HepG2 (cell line): Measurements from ENCODE around the gene AP4M1. TPM values are rescaled to one million over a fixed set of nuclear protein-coding genes. Genes with fewer than 3 reads are reported as not detected.

Experiments used
- BATF2 ChIP-seq: sonication (generic); formaldehyde crosslinking; IDR thresholded peaks from 2 replicates; pipeline ENCODE4 v1.8.0; 2022; ENCODE audit warnings: mild to moderate bottlenecking, missing genetic modification reagents, moderate library complexity
- ELK4 ChIP-seq: sonication (generic); formaldehyde crosslinking; IDR thresholded peaks from 2 replicates; pipeline ENCODE4 v1.9.0; 2021; ENCODE audit warnings: missing genetic modification reagents, borderline replicate concordance
- GMEB1 ChIP-seq: sonication (generic); formaldehyde crosslinking; IDR thresholded peaks from 2 replicates; pipeline ENCODE4 v1.5.1; 2020; ENCODE audit warnings: missing genetic modification reagents, mild to moderate bottlenecking, borderline replicate concordance
- ISX ChIP-seq: sonication (generic); formaldehyde crosslinking; conservative IDR thresholded peaks from 2 replicates; pipeline ENCODE4 v1.5.0; 2020; ENCODE audit warnings: missing genetic modification reagents
- PHF5A ChIP-seq: IDR thresholded peaks from one replicate; pipeline ENCODE4 v1.6.1; 2018; ENCODE audit warnings: low read depth, missing genetic modification reagents; ENCODE audit not compliant: unreplicated experiment
- PHF8 ChIP-seq: sonication (generic); formaldehyde crosslinking; IDR thresholded peaks from 2 replicates; pipeline ENCODE4 v1.5.0; 2020; ENCODE audit warnings: missing genetic modification reagents
- POGK ChIP-seq: sonication (generic); formaldehyde crosslinking; conservative IDR thresholded peaks from 2 replicates; pipeline ENCODE4 v1.8.0; 2022; ENCODE audit warnings: mild to moderate bottlenecking, moderate library complexity, missing genetic modification reagents
- RNF219 ChIP-seq: sonication (generic); formaldehyde crosslinking; IDR thresholded peaks from 2 replicates; pipeline ENCODE4 v1.5.0; 2020; ENCODE audit warnings: mild to moderate bottlenecking, missing genetic modification reagents
- THAP11 ChIP-seq: IDR thresholded peaks from 2 replicates; pipeline ENCODE4 v1.6.1; 2016; ENCODE audit warnings: missing biosample characterization, missing genetic modification reagents
- TOE1 ChIP-seq: sonication (generic); formaldehyde crosslinking; IDR thresholded peaks from 2 replicates; pipeline ENCODE4 v1.4.0; 2020; ENCODE audit warnings: mild to moderate bottlenecking, missing genetic modification reagents
- USF2 ChIP-seq, 2 experiments: sonication (generic) in 1 of 2; formaldehyde crosslinking in 1 of 2; IDR thresholded peaks; 2 replicates each; pipeline versions ENCODE4 v1.5.1 to v1.6.1; 2011 to 2020; ENCODE audit warnings: borderline replicate concordance in 1 of 2, low read depth in 1 of 2, low read length in 1 of 2, mild to moderate bottlenecking in 1 of 2, missing genetic modification reagents in 1 of 2, moderate library complexity in 1 of 2
- ZBTB2 ChIP-seq: sonication (generic); formaldehyde crosslinking; IDR thresholded peaks from 2 replicates; pipeline ENCODE4 v1.8.0; 2022; ENCODE audit warnings: low read depth, missing genetic modification reagents
- ZNF350 ChIP-seq: sonication (generic); formaldehyde crosslinking; IDR thresholded peaks from 2 replicates; pipeline ENCODE4 v1.4.0; 2020; ENCODE audit warnings: mild to moderate bottlenecking, low read depth, missing genetic modification reagents, borderline replicate concordance
- ZNF598 ChIP-seq: sonication (generic); formaldehyde crosslinking; IDR thresholded peaks from 2 replicates; pipeline ENCODE4 v1.5.1; 2020; ENCODE audit warnings: mild to moderate bottlenecking, missing genetic modification reagents, borderline replicate concordance
- polyA plus RNA-seq, 8 experiments: library from polyadenylated mRNA; depleted of rRNA in 3 of 8; stranded (reverse) in 7 of 8; unstranded in 1 of 8; fragments of >200 nt; fragmentation: Illumina TruSeq in 4 of 8; extraction: Trizol in 4 of 8; gene quantifications; 2 replicates each; pipeline versions ENCODE4 v1.2.1 to v1.2.3, GENCODE V29; 2011 to 2016; ENCODE audit warnings: low read depth in 4 of 8, missing spikeins in 1 of 8, mixed read lengths in 1 of 8; ENCODE audit not compliant: insufficient read depth in 1 of 8
- total RNA-seq, 5 experiments: library from RNA; depleted of rRNA; stranded (reverse); fragments of >200 nt; fragmentation: Illumina TruSeq; extraction: Trizol; gene quantifications; 2 replicates each; pipeline ENCODE4 v1.2.3, GENCODE V29; 2016; ENCODE audit warnings: low read depth in 1 of 5

Gene AP4M1
- total and polyA plus RNA-seq, 2 of the 13 experiments (the other 11 are each of a cell fraction or from before 2014, with no cell fraction given), result 6.3 to 9.7 TPM

GRCh38 chr7:100148559-100149328 is 47.3 kb downstream of the AP4M1 start, which contains the start of gene LAMTOR4 (continued):
- peak; percentile 83; the same call in 1 of the 2 replicates for TF ChIP-seq ZNF350
- TF ChIP-seq THAP11 (CRISPR knock-in tag), result peak; percentile 76
- TF ChIP-seq ZBTB2 (CRISPR knock-in tag), result peak; percentile 61
- no peak for TF ChIP-seq ISX
- TF ChIP-seq USF2 (IDR thresholded peaks at IDR 0.05; ENCODE audit: low read depth, low read length), result peak; percentile 89
- peak; percentile 93 for TF ChIP-seq USF2 (CRISPR knock-in tag; IDR thresholded peaks at IDR 0.05; ENCODE audit: borderline replicate concordance)
- no peak for TF ChIP-seq BATF2 (CRISPR knock-in tag)
- TF ChIP-seq RNF219, result no peak
- peak; percentile 64; the same call in 1 of the 2 replicates for TF ChIP-seq GMEB1 (CRISPR knock-in tag)
- no peak for TF ChIP-seq ELK4 (CRISPR knock-in tag)
- TF ChIP-seq TOE1 (CRISPR knock-in tag), result no peak
- peak; percentile 76; the same call in 1 of the 2 replicates for TF ChIP-seq POGK (CRISPR knock-in tag)
- peak; percentile 16; the same call in 1 of the 2 replicates for TF ChIP-seq ZNF598 (CRISPR knock-in tag)
- TF ChIP-seq PHF8 (CRISPR knock-in tag), result peak; percentile 79
- no peak for TF ChIP-seq PHF5A
